K562 (cell line): ENCODE measurements around the gene SCAMP2. TPM values are rescaled to one million over a fixed set of nuclear protein-coding genes. Genes with fewer than 3 reads are reported as not detected.

Experiments
- ATAC-seq: fragments of 200-7000 bp; cut with Tn5 transposase; 3 replicates; pipeline ENCODE4 v1.9.1; 2020; ENCODE audit warnings: moderate library complexity
- BruUV-seq: library from RNA; stranded (reverse); fragments of 400-500 nt; replicated peaks from 2 replicates; lab custom pipeline; 2021; lab: Mats Ljungman, UMichigan
- CTCF ChIA-PET: fragments of 300-600 bp; formaldehyde crosslinking; extraction: SDS; loops from one replicate; lab custom pipeline; 2021; ENCODE audit warnings: low intra/inter-chr PET ratio; lab: Yijun Ruan, JAX
- POLR2A ChIA-PET: fragments of 300-600, 350-650 bp; sonication (Branson Sonifier 250); formaldehyde crosslinking; extraction: SDS; loops from one replicate; lab custom pipeline; 2021; ENCODE audit warnings: antibody characterized with exemption, inconsistent platforms; lab: Yijun Ruan, JAX
- DNase-seq, 4 experiments: peaks; one replicate each; pipeline versions ENCODE4 v3.0.0 to v3.0.0-alpha.2; 2011 to 2018; ENCODE audit warnings: low spot score in 3 of 4, mixed read lengths in 3 of 4; ENCODE audit errors: extremely low read depth in 1 of 4
- FAIRE-seq: peaks from 2 replicates; lab custom pipeline; 2011; peaks lifted over from hg19 to GRCh38; lab: Jason Lieb, UNC
- H2AFZ ChIP-seq: 2 replicates; pipeline ENCODE4 v1.6.0; 2011; ENCODE audit warnings: low read depth, low read length, control low read depth, inconsistent platforms
- H3K27ac ChIP-seq: fragments of 200-600 bp; 3 replicates; pipeline ENCODE4 v1.8.0; 2011; ENCODE audit warnings: low read depth, mild to moderate bottlenecking, control low read depth, inconsistent platforms, low read length, moderate library complexity, mixed read lengths; ENCODE audit errors: extremely low read depth
- H3K27me3 ChIP-seq, 2 experiments: fragments of 300-600 bp in 1 of 2; 2 replicates in 1 of 2; 3 replicates in 1 of 2; pipeline versions ENCODE4 v1.6.0 to v1.8.0; 2011; ENCODE audit warnings: inconsistent platforms in 2 of 2, low read length in 2 of 2, mild to moderate bottlenecking in 1 of 2, mixed read lengths in 1 of 2, moderate library complexity in 1 of 2; ENCODE audit not compliant: control insufficient read depth in 2 of 2, insufficient read depth in 2 of 2
- H3K36me3 ChIP-seq: fragments of 300-600 bp; 3 replicates; pipeline ENCODE4 v1.8.0; 2011; ENCODE audit warnings: mild to moderate bottlenecking, low read length, inconsistent platforms; ENCODE audit not compliant: control insufficient read depth, insufficient read depth
- H3K4me1 ChIP-seq, 2 experiments: fragments of 200-600 bp in 1 of 2; replicated peaks in 1 of 2; 2 replicates in 1 of 2; 3 replicates in 1 of 2; pipeline versions ENCODE4 v1.5.1 to v1.8.0; 2011; ENCODE audit warnings: inconsistent platforms in 2 of 2, low read length in 2 of 2, mild to moderate bottlenecking in 1 of 2, mixed read lengths in 1 of 2, moderate library complexity in 1 of 2; ENCODE audit not compliant: control insufficient read depth in 2 of 2, insufficient read depth in 2 of 2
- H3K4me2 ChIP-seq: 2 replicates; pipeline ENCODE4 v1.6.1; 2011; ENCODE audit warnings: low read length, control low read depth, inconsistent platforms, mixed read lengths; ENCODE audit not compliant: insufficient read depth
- H3K4me3 ChIP-seq: fragments of 200-600 bp; sonication (generic), shearing (Covaris generic); 2 replicates; pipeline ENCODE4 v1.5.1; 2016; ENCODE audit warnings: control low read depth, inconsistent platforms
- H3K79me2 ChIP-seq: fragments of 200-600 bp; 3 replicates; pipeline ENCODE4 v1.8.0; 2011; ENCODE audit warnings: low read length, inconsistent platforms; ENCODE audit not compliant: control insufficient read depth, insufficient read depth
- H3K9ac ChIP-seq, 2 experiments: 2 replicates each; pipeline versions ENCODE4 v1.6.0 to v1.6.1; 2011; ENCODE audit warnings: low read depth in 2 of 2, low read length in 2 of 2, control low read depth in 1 of 2, inconsistent platforms in 1 of 2, mild to moderate bottlenecking in 1 of 2, mixed read lengths in 1 of 2; ENCODE audit not compliant: insufficient read depth in 1 of 2
- H3K9me1 ChIP-seq: one replicate; pipeline ENCODE4 v1.6.0; 2011; ENCODE audit warnings: inconsistent platforms, mild to moderate bottlenecking, low read length, moderate library complexity; ENCODE audit not compliant: control insufficient read depth, insufficient read depth
- H3K9me3 ChIP-seq: replicated peaks from 2 replicates; pipeline ENCODE4 v1.5.1; 2011; ENCODE audit warnings: low read depth, low read length, inconsistent platforms; ENCODE audit not compliant: control insufficient read depth, insufficient read depth
- H4K20me1 ChIP-seq: replicated peaks from 2 replicates; pipeline ENCODE4 v1.6.1; 2011; ENCODE audit warnings: low read length, inconsistent platforms, mixed read lengths; ENCODE audit not compliant: control insufficient read depth, insufficient read depth
- BDP1 ChIP-seq: IDR thresholded peaks from 3 replicates; pipeline ENCODE4 v1.6.1; 2011; ENCODE audit not compliant: insufficient read length, insufficient read depth
- CTCFL ChIP-seq: IDR thresholded peaks from 2 replicates; pipeline ENCODE4 v1.6.1; 2011; ENCODE audit warnings: borderline replicate concordance, low read depth, mild to moderate bottlenecking, moderate library complexity, low read length; ENCODE audit not compliant: insufficient read depth, poor library complexity, severe bottlenecking
- E2F6 ChIP-seq, 2 experiments: IDR thresholded peaks; 2 replicates each; pipeline ENCODE4 v1.6.1; 2011; ENCODE audit warnings: borderline replicate concordance in 1 of 2, control low read depth in 1 of 2, low read depth in 1 of 2, low read length in 1 of 2, mild to moderate bottlenecking in 1 of 2, mixed read lengths in 1 of 2, moderate library complexity in 1 of 2; ENCODE audit not compliant: insufficient read depth in 1 of 2, insufficient read length in 1 of 2, poor library complexity in 1 of 2, severe bottlenecking in 1 of 2; ENCODE audit errors: extremely low read depth in 1 of 2
- EZH2 ChIP-seq: IDR thresholded peaks from 2 replicates; pipeline ENCODE4 v1.6.1; 2012; ENCODE audit warnings: low read depth, mild to moderate bottlenecking, inconsistent platforms, low read length, borderline replicate concordance
- IFI16 ChIP-seq: fragments of 250-450 bp; sonication (Bioruptor Pico); IDR thresholded peaks from 2 replicates; pipeline ENCODE4 v2.1.2; 2022; ENCODE audit warnings: mild to moderate bottlenecking, inconsistent platforms
- KDM1A ChIP-seq, 2 experiments: fragments of 450-650 bp; IDR thresholded peaks; 2 replicates each; pipeline ENCODE4 v1.6.1; 2016; ENCODE audit warnings: mild to moderate bottlenecking in 2 of 2
- MCM2 ChIP-seq: fragments of 450-650 bp; IDR thresholded peaks from 2 replicates; pipeline ENCODE4 v1.6.1; 2017; ENCODE audit warnings: low read depth, mild to moderate bottlenecking
- MXI1 ChIP-seq: IDR thresholded peaks from 2 replicates; pipeline ENCODE4 v1.6.1; 2011; ENCODE audit warnings: low read depth, mild to moderate bottlenecking, improper control_type of control experiment, low read length
- NR3C1 ChIP-seq: sonication (generic); formaldehyde crosslinking; IDR thresholded peaks from 2 replicates; pipeline ENCODE4 v1.8.1; 2022; ENCODE audit warnings: missing genetic modification reagents
- U2AF1 ChIP-seq: fragments of 200-400 bp; formaldehyde crosslinking; optimal IDR thresholded peaks from 2 replicates; pipeline ENCODE3; 2017; ENCODE audit warnings: mild to moderate bottlenecking, low read depth, low read length, moderate library complexity
- ZNF124 ChIP-seq: sonication (generic); formaldehyde crosslinking; IDR thresholded peaks from 2 replicates; pipeline ENCODE4 v1.8.1; 2022; ENCODE audit warnings: missing genetic modification reagents
- ZNF165 ChIP-seq: fragments of 250-450 bp; sonication (Bioruptor Pico); IDR thresholded peaks from 2 replicates; pipeline ENCODE4 v1.4.0; 2020; ENCODE audit warnings: borderline replicate concordance
- ZNF507 ChIP-seq: conservative IDR thresholded peaks from 2 replicates; pipeline ENCODE4 v1.6.1; 2017; ENCODE audit warnings: missing genetic modification characterization, missing compliant biosample characterization
- ZNF695 ChIP-seq: fragments of 450-650 bp; formaldehyde crosslinking; IDR thresholded peaks from 2 replicates; pipeline ENCODE4 v1.4.0; 2020; ENCODE audit warnings: mild to moderate bottlenecking, moderate library complexity
- ZNF740 ChIP-seq, 3 experiments: fragments of 200-800 bp in 1 of 3; sonication (Bioruptor generic) in 1 of 3; sonication (generic) in 1 of 3; formaldehyde crosslinking in 1 of 3; IDR thresholded peaks; 2 replicates each; pipeline versions ENCODE4 v1.6.1 to v1.8.0; 2016 to 2022; ENCODE audit warnings: mild to moderate bottlenecking in 2 of 3, missing compliant biosample characterization in 2 of 3, missing genetic modification characterization in 2 of 3, missing genetic modification reagents in 1 of 3
- WGBS: fragments of 100-300 bp; shearing (Covaris generic); methylation state at CpG from one replicate; pipeline ENCODE4 v1.1.6; 2016; ENCODE audit warnings: low coverage, mixed read lengths; ENCODE audit not compliant: insufficient coverage; ENCODE audit errors: missing lambda C conversion rate; 5-methylcytosine and 5-hydroxymethylcytosine counted together
- in situ Hi-C: fragments of 300-500 bp; cut with MboI; formaldehyde crosslinking; loops from 4 replicates; pipeline ENCODE4 v1.15.0; 2018; ENCODE audit warnings: inconsistent platforms, mixed read lengths
- intact Hi-C: fragments of 100-400 bp; cut with micrococcal nuclease; formaldehyde crosslinking; loops from 2 replicates; pipeline ENCODE4 v1.14.2; 2022
- polyA plus RNA-seq, 8 experiments: library from polyadenylated mRNA; depleted of rRNA in 4 of 8; stranded (reverse) in 5 of 8; unstranded in 3 of 8; fragments of >200 nt; fragmentation: Nextera tagmentation in 2 of 8; fragmentation: Illumina TruSeq in 1 of 8; extraction: Ambion mirVana in 2 of 8; extraction: Trizol in 1 of 8; gene quantifications; 2 replicates each; pipeline versions ENCODE4 v1.2.1 to v1.2.3, GENCODE V29; 2011 to 2014; ENCODE audit warnings: inconsistent platforms in 1 of 8, missing spikeins in 1 of 8
- total RNA-seq, 7 experiments: library from RNA; depleted of rRNA in 6 of 7; stranded (reverse); fragments of >200 nt in 6 of 7; fragmentation: Illumina TruSeq in 2 of 7; extraction: Trizol in 2 of 7; gene quantifications; 2 replicates each; pipeline versions ENCODE4 v1.2.1 to v1.2.3, GENCODE V29; 2011 to 2021; ENCODE audit warnings: low replicate concordance in 1 of 7

SCAMP2 gene
- total and polyA plus RNA-seq, 9 of the 15 experiments (the other 6 are each of a cell fraction or from before 2014, with no cell fraction given), result 5.9 to 61.1 (median 20.1) TPM

- TF ChIP-seq KDM1A (IDR thresholded peaks at IDR 0.05) (no peak), NR3C1 (CRISPR knock-in tag) (no peak), ZNF695 (CRISPR knock-in tag) (no peak), BDP1 (no peak), IFI16 (CRISPR knock-in tag) (no peak), ZNF165 (CRISPR knock-in tag) (no peak), E2F6 (IDR thresholded peaks at IDR 0.05; ENCODE audit: borderline replicate concordance in 1 of 2, extremely low read depth in 1 of 2, insufficient read depth in 1 of 2, insufficient read length in 1 of 2, low read depth in 1 of 2, low read length in 1 of 2, poor library complexity in 1 of 2, severe bottlenecking in 1 of 2) (no peak), U2AF1 (no peak), MCM2 (no peak)
- TF ChIP-seq, all 486 proteins: peak for 0
Measured at GRCh38 chr15:74817370-74817737, 55.8 kb downstream of the SCAMP2 start (continued).

- POLR2A ChIA-PET, result interaction anchor here (1.2 kb wide), 1 partner anchor 14 kb away, joined by 3 read pairs; no protein-coding TSS in a partner anchor
- ATAC-seq (no peak), DNase-seq (peak in 2 of 4 experiments; percentile 41 to 49), FAIRE-seq (no peak)
- H2AFZ ChIP-seq, result peak overlapping the region; percentile 63
- H3K4me3 ChIP-seq, result no peak overlapping the region
- H3K9ac ChIP-seq, result peak overlapping the region in 1 of 2 experiments; percentile 17; a peak in 1 of 4 replicates
- WGBS, result 29% methylated on average over 18 of the region's 19 CpGs
- H3K79me2 ChIP-seq, result no peaks in the 10 kb centered on the region
- no peaks in the 10 kb centered on the region for H3K9me3 ChIP-seq
- no TSS peak for BruUV-seq
- H3K27me3 ChIP-seq, result peaks cover 0 to 13% of the 10 kb centered on the region in 2 experiments; a peak in 2 of 5 replicates
- H3K4me1 ChIP-seq, result peaks cover 6 to 30% of the 10 kb centered on the region in 2 experiments; a peak in 3 of 5 replicates
- no peak overlapping the region for H3K27ac ChIP-seq
- CTCF ChIA-PET, result no interaction called here
- no peak overlapping the region for H3K4me2 ChIP-seq
- intact Hi-C loops (no loop called here), in situ Hi-C loops (no loop called here)
- no peaks in the 10 kb centered on the region for H3K9me1 ChIP-seq
- no peaks in the 10 kb centered on the region for H4K20me1 ChIP-seq
- H3K36me3 ChIP-seq, result no peaks in the 10 kb centered on the region
- TF ChIP-seq CTCFL (peak; percentile 72), EZH2 (no peak), ZNF124 (CRISPR knock-in tag) (no peak), ZNF507 (tag) (no peak), ZNF740 (CRISPR knock-in tag; IDR thresholded peaks at IDR 0.05) (peak; percentile 88), ZNF740 (tag; IDR thresholded peaks at IDR 0.05) (0 out of 4 replicates have a peak, but pooled peaks of 1 of the 2 experiments have one; percentile 22), MXI1 (no peak)
Measured at GRCh38 chr15:74816624-74817369, 56.4 kb downstream of the SCAMP2 start.
